Fibroblast of skin of back (primary cell): ENCODE results near the gene LMAN1.

Source experiments
- DNase-seq: peaks from one replicate; pipeline ENCODE4 v3.0.0-alpha.2; 2013

Gene LMAN1

GRCh38 chr18:59303006-59303405 lies 56.1 kb downstream of the LMAN1 start:
- no peak for DNase-seq

- DNase-seq = no peak
Observed at GRCh38 chr18:59301929-59302328, 57.1 kb downstream of the LMAN1 start.

GRCh38 chr18:59300676-59301285 lies 58.3 kb downstream of the LMAN1 start:
- DNase-seq = no peak

GRCh38 chr18:59298871-59299270 lies 60.2 kb downstream of the LMAN1 start:
- DNase-seq = no peak

- no peak for DNase-seq
Observed at GRCh38 chr18:59293317-59293716, 65.7 kb downstream of the LMAN1 start.

GRCh38 chr18:59286341-59286740 lies 72.7 kb downstream of the LMAN1 start:
- no peak for DNase-seq

- DNase-seq = no peak
Observed at GRCh38 chr18:59282341-59282740, 76.7 kb downstream of the LMAN1 start.

- DNase-seq = no peak
Observed at GRCh38 chr18:59279722-59280121, 79.3 kb downstream of the LMAN1 start.

- DNase-seq = no peak
Observed at GRCh38 chr18:59279193-59279592, 79.9 kb downstream of the LMAN1 start.

GRCh38 chr18:59278793-59279192 lies 80.3 kb downstream of the LMAN1 start:
- no peak for DNase-seq
